NCI-H1930 (cell line): ENCODE results near the gene ARHGAP15.

Experiments
- DNase-seq, 2 experiments: peaks; one replicate each; lab custom pipeline; 2025; lab: John Stamatoyannopoulos, UW

ARHGAP15 gene

GRCh38 chr2:143632751-143633374 lies 503.6 kb downstream of the ARHGAP15 start:
- DNase-seq, result no peak

- no peak for DNase-seq
Observed at GRCh38 chr2:143633419-143633818, 504.2 kb downstream of the ARHGAP15 start.

DNA sequence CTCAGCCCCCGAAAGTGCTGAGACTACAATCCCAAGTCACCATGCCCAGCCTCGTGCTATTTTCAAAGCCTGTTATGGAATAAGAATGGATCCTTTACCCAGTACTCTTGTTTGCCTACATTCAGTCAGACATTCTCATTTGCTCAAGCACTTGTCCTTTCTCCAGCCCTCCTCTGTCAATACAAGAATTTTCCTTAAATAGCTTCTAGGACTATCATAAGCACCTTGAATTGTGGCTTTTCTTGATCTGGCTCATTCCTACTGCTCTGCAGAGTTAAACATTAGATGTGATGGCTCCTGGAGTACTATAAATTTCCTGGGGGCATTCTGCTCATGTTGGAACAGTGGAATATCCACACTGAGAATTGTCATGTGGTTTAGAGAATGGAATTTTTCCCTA lies 506.1 kb downstream of the ARHGAP15 start:
- DNase-seq, result no peak

DNA sequence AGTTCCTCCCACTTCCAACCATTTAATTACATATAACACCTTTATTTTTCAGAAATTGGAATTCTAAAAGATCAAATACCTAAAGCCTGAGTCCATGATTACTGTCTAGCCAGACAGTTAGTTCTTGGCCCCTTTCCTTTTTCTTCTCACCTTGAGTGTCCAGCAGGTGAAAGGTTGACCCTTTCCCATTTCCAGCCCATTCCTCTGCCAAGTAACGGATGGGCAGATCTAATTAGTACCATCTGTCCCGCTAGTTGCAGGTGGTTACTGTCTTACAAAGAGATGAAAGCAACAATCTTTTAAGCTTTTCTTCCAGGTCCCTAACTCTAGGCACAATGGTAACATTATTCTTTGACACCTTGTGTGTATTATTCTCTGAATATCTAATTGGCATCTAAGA lies 506.7 kb downstream of the ARHGAP15 start:
- DNase-seq, result no peak

DNA sequence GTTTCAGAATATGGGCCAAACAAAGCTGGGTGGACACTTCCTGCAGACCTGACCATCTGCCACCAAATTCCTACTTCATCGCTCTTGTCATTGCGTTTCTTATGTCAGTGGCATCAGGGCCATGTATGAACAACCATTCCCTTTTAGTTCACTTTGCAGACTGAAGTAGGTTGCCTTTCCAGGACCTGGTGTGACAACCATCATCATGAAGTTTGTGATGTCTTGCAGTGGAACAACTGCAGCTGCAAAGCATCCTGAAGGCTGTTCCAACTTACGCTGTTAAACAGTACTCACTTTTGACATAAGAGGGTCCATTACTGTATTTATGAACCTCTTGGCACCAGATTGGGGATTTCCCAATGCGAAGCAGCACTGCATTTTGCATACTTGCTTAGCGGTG lies 511.6 kb downstream of the ARHGAP15 start:
- DNase-seq, result no peak

DNA sequence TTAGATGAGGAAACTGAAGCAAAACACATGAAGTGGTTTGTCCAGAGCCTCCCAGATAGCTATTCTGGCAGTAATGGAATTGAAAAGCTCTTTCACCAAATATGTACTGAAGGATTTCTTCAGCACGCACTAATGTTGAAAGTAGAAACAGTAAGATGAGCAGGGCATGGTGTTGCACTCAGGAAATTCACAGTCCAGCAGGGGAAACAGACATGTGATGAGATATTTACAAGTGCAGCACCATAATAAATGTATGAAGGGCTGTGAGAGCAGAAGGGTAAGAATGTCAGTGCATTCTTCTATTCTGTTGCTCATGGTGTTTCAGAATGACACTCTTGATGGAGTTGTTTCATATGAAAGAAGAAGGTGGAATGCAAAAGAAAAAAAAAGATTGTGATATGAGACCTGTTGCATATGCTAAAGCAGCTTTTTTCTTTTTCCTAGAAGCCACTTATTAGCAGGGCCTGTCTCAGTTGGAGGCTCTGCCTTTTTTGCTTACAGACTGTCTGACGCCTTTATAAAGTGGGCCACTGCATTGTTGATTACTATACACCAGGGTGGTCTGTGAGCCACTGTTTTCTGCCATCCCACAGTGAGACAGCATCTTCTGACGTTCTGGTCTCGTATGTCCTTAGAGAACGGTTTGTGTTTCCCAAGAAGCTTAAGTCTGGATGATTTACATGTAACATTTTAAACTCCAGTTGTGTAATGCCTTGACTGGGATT lies 516.9 kb downstream of the ARHGAP15 start:
- no peak for DNase-seq

- no peak for DNase-seq
Observed at GRCh38 chr2:143649226-143649740, 520.1 kb downstream of the ARHGAP15 start.

GRCh38 chr2:143652692-143653091 lies 523.5 kb downstream of the ARHGAP15 start:
- no peak for DNase-seq

DNA sequence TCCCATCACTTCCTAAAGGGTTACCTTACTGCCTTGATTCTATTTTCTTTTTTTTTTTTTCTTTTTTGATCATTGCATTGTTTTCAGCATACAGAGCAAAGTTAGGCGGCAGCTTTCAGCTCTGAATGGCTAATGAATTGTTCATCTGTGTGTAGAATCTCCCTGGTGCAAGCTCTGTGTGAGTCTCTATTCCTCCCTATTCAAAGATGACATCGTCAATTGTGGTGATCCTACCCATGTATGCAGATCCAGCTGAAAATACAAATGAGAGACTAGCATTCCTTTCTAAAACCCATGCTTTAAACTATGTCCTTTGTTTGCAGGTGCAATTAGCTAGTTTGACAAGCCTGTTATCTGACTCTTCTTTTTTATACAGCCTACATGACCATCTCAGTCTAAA lies 539.0 kb downstream of the ARHGAP15 start:
- DNase-seq, result peak in 1 of 2 experiments; percentile 15

- DNase-seq, result no peak
Observed at GRCh38 chr2:143674051-143674450, 544.8 kb downstream of the ARHGAP15 start.

GRCh38 chr2:143675021-143675420 lies 545.8 kb downstream of the ARHGAP15 start:
- no peak for DNase-seq

DNA sequence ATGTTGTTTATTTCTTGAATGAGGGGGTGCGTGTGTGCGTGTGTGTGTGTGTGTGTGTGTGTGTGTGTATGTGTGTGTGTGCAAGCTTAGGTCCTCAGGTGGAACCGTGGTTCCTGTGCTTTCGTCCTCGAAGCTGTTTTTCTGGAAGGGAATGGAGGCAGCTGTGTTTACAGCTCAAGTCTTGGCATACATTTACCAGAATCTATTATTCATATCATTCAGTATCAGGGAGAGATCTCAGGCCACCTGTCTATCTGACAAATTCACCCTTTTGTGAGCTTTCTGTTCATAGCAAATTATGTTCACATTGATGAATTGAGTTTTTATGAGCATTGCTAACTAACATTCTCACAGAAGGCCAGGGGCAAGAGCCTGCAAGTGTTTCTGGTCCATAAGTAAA lies 550.4 kb downstream of the ARHGAP15 start:
- DNase-seq, result peak; percentile 21 to 52

GRCh38 chr2:143680885-143681405 lies 551.7 kb downstream of the ARHGAP15 start:
- no peak for DNase-seq

GRCh38 chr2:143682436-143683055 lies 553.3 kb downstream of the ARHGAP15 start:
- DNase-seq, result no peak

GRCh38 chr2:143683977-143684376 lies 554.8 kb downstream of the ARHGAP15 start:
- no peak for DNase-seq

- no peak for DNase-seq
Observed at GRCh38 chr2:143684551-143685320, 555.5 kb downstream of the ARHGAP15 start.

DNA sequence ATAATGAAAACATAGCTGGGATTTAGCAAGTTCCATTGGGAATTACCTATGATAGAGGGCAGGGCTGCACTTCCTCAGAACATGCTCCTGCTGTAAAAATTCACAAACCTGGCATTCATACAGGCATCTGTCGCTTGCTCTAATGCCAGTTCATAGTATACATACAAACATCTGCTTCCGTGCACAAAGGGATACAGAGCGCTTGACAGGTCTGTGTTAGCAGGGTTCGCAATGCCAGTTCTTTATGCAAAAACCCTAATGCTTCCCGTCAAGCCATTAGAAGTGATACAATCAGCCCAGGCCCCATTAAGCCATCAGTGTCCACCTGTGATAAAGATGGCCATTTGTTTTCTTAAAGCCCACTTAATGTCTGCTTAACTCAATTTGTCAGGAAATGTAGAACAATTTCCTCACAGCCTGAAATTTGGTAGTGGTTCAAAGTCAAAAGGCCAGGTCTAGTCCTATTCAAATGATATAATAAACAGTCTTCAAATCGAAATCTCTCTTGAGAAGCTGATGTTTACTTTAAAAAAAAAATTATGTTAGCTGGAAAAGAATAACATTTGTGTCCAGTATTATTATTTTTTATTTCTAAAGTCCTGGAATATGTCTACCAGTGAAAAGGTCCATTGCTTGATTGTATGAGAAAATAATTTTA lies 556.3 kb downstream of the ARHGAP15 start:
- DNase-seq, result no peak

GRCh38 chr2:143686585-143687164 lies 557.5 kb downstream of the ARHGAP15 start:
- no peak for DNase-seq

DNA sequence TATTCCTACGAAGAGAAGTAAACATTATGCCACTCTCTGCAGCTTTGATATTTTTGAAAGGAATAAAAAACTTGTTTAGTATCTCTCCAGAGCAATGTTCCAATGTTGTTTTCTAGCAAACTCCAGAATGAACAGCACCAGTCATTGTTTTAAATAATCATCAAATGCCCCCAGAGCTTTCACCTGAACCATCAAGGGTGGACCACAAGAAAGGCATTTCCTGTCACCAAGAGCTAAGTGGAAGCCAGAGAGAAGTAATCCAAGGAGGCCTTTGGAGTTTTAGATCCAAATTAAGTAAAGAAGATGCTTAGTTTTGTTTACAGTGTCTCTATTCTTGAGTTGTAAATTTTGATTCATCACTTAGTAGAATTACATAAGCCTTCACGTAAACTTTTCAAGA lies 559.0 kb downstream of the ARHGAP15 start:
- no peak for DNase-seq

GRCh38 chr2:143688815-143689214 lies 559.6 kb downstream of the ARHGAP15 start:
- DNase-seq, result no peak

GRCh38 chr2:143689541-143689940 lies 560.3 kb downstream of the ARHGAP15 start:
- no peak for DNase-seq
